NT2/D1 (cell line): Measurements from ENCODE around the gene RNF220.
A peak's percentile ranks its signal among the peaks of the same experiment; 100 is the strongest.

Source experiments
- DNase-seq: peaks from one replicate; pipeline ENCODE4 v3.0.0-alpha.2; 2011; ENCODE audit warnings: low read depth, low spot score
- H3K27me3 ChIP-seq: 2 replicates; pipeline ENCODE4 v1.6.0; 2011; ENCODE audit warnings: mild to moderate bottlenecking; ENCODE audit not compliant: insufficient read length, insufficient read depth
- H3K36me3 ChIP-seq: 2 replicates; pipeline ENCODE4 v1.6.1; 2011; ENCODE audit warnings: mild to moderate bottlenecking, low read length, mixed read lengths; ENCODE audit not compliant: insufficient read depth, insufficient read length
- H3K4me1 ChIP-seq: 2 replicates; pipeline ENCODE4 v1.5.1; 2011; ENCODE audit not compliant: insufficient read depth, insufficient read length
- H3K4me3 ChIP-seq: 2 replicates; pipeline ENCODE4 v1.5.1; 2011; ENCODE audit warnings: low read depth; ENCODE audit not compliant: insufficient read length
- H3K9ac ChIP-seq: 2 replicates; pipeline ENCODE4 v1.6.0; 2011; ENCODE audit warnings: low read depth; ENCODE audit not compliant: insufficient read length
- H3K9me3 ChIP-seq: 2 replicates; pipeline ENCODE4 v1.5.1; 2011; ENCODE audit warnings: mild to moderate bottlenecking, low read length; ENCODE audit not compliant: insufficient read depth
- SUZ12 ChIP-seq: IDR thresholded peaks from 2 replicates; pipeline ENCODE4 v1.6.1; 2011; ENCODE audit not compliant: insufficient read length, insufficient read depth; ENCODE audit errors: extremely low read depth
- YY1 ChIP-seq: IDR thresholded peaks from 2 replicates; pipeline ENCODE4 v1.6.1; 2011; ENCODE audit not compliant: insufficient read length, insufficient read depth
- ZNF274 ChIP-seq: IDR thresholded peaks from 2 replicates; pipeline ENCODE4 v1.6.1; 2011; ENCODE audit warnings: mild to moderate bottlenecking, low read depth, low read length

Gene RNF220

DNA sequence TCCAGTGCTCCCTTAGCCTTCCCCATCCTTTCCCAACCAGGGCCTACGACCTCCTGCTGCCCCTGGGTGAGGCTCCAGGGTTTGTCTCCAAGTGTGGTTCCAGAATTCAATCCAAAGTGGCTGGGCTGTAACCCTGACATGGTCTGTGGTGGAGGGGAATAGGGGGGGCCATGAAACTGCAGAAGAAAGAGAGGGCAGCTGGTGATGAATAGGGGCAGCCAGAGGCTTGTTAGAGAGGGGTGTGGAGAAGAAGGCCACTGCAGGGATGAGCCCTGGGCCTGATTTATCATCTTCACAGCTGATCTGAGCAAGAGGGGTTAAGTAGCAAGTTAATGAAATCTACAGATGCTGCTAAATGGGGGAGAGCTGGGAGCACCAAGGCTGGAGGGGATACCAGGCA is 37.1 kb upstream of the RNF220 start:
- no peak for DNase-seq
- TF ChIP-seq YY1 (no peak), ZNF274 (no peak), SUZ12 (no peak)
- Histone ChIP-seq H3K9me3 (no peaks in the 10 kb centered on the region), H3K36me3 (no peaks in the 10 kb centered on the region), H3K4me1 (peaks cover 11% of the 10 kb centered on the region), H3K4me3 (no peak overlapping the region), H3K9ac (peak overlapping the region; percentile 7), H3K27me3 (peaks cover 36% of the 10 kb centered on the region)

- peaks cover 36% of the 10 kb centered on the region for H3K27me3 ChIP-seq
- H3K4me1 ChIP-seq, result peaks cover 11% of the 10 kb centered on the region
- no peaks in the 10 kb centered on the region for H3K9me3 ChIP-seq
- DNase-seq, result peak; percentile 88
- H3K4me3 ChIP-seq, result no peak overlapping the region
- no peaks in the 10 kb centered on the region for H3K36me3 ChIP-seq
- peak overlapping the region; percentile 7 for H3K9ac ChIP-seq
- TF ChIP-seq YY1, result no peak
- TF ChIP-seq SUZ12, result no peak
- no peak for TF ChIP-seq ZNF274
Measured at GRCh38 chr1:44368471-44369151, 36.4 kb upstream of the RNF220 start.

- H3K27me3 ChIP-seq, result peaks cover 22% of the 10 kb centered on the region
- H3K4me3 ChIP-seq, result no peak overlapping the region
- no peaks in the 10 kb centered on the region for H3K9me3 ChIP-seq
- H3K9ac ChIP-seq, result no peak overlapping the region
- H3K4me1 ChIP-seq, result peaks cover 11% of the 10 kb centered on the region
- no peaks in the 10 kb centered on the region for H3K36me3 ChIP-seq
- TF ChIP-seq ZNF274 (no peak), YY1 (no peak), SUZ12 (no peak)
- DNase-seq, result no peak
Measured at GRCh38 chr1:44371206-44371605, 33.8 kb upstream of the RNF220 start.

GRCh38 chr1:44375547-44375946 is 29.5 kb upstream of the RNF220 start:
- H3K4me1 ChIP-seq, result no peaks in the 10 kb centered on the region
- H3K27me3 ChIP-seq, result peaks cover 14% of the 10 kb centered on the region
- H3K4me3 ChIP-seq, result no peak overlapping the region
- no peak for TF ChIP-seq SUZ12
- no peak for TF ChIP-seq YY1
- TF ChIP-seq ZNF274, result no peak
- H3K36me3 ChIP-seq, result no peaks in the 10 kb centered on the region
- DNase-seq, result no peak
- no peak overlapping the region for H3K9ac ChIP-seq
- no peaks in the 10 kb centered on the region for H3K9me3 ChIP-seq

DNA sequence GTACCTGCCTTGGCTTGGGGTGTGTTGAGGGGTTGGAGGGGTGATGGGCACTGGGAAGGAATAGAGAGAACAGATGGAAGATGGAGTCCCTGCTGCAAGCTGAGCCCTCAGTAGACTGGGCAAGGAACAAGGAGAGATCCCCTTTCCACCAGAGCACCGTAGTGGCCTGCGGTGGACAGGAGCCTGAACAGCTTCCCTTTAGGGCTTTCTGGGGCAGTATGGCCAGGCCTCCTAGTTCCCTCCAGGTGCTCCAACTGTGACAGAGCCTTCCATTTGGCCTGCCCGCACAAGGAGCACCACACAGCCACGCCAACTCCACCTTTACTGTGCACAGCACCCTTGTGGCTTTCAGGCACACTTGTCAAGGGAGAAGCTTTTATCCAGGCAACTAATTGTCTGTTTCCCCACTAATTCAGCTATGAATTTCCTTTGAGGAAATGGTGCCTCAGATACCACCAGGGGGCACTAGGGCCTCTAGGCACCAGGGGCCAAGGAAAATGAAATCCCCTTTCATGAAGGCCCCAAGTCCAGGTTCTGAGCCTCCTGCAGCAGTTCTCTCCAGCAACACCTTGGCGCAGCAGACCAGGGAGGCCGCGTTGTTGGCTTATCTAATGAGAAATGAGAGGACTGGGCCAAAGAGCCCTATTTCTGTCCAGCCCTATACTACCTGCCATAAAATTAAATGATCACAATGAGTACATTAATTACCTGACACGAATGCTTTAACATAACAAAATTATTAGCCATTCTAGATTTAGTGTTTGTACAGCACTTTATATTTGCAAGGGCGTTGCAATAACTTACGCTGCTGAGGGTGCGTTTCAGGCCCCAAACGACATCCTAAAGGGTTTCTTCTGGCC is 26.9 kb upstream of the RNF220 start:
- Histone ChIP-seq H3K4me1 (no peaks in the 10 kb centered on the region), H3K36me3 (no peaks in the 10 kb centered on the region), H3K9ac (no peak overlapping the region), H3K9me3 (no peaks in the 10 kb centered on the region), H3K4me3 (no peak overlapping the region), H3K27me3 (peaks cover 11% of the 10 kb centered on the region)
- TF ChIP-seq YY1, result no peak
- no peak for TF ChIP-seq SUZ12
- no peak for TF ChIP-seq ZNF274
- peak; percentile 73 for DNase-seq

- H3K27me3 ChIP-seq, result peaks cover 11% of the 10 kb centered on the region
- no peak for TF ChIP-seq YY1
- no peak for TF ChIP-seq SUZ12
- H3K4me1 ChIP-seq, result no peaks in the 10 kb centered on the region
- DNase-seq, result no peak
- no peak overlapping the region for H3K4me3 ChIP-seq
- no peaks in the 10 kb centered on the region for H3K36me3 ChIP-seq
- H3K9ac ChIP-seq, result no peak overlapping the region
- no peaks in the 10 kb centered on the region for H3K9me3 ChIP-seq
Measured at GRCh38 chr1:44380666-44381177, 24.3 kb upstream of the RNF220 start.

- Histone ChIP-seq H3K27me3 (peaks cover 8% of the 10 kb centered on the region), H3K4me3 (no peak overlapping the region), H3K4me1 (no peaks in the 10 kb centered on the region), H3K9me3 (no peaks in the 10 kb centered on the region), H3K36me3 (no peaks in the 10 kb centered on the region), H3K9ac (no peak overlapping the region)
- TF ChIP-seq ZNF274 (no peak), SUZ12 (no peak), YY1 (no peak)
- DNase-seq, result no peak
Measured at GRCh38 chr1:44388551-44388950, 16.5 kb upstream of the RNF220 start.
